ENCODE measurements around the gene SRSF2. TPM values are rescaled to one million over a fixed set of nuclear protein-coding genes. Genes with fewer than 3 reads are reported as not detected.
A peak's percentile ranks its signal among the peaks of the same experiment; 100 is the strongest.

SRSF2 gene
- total and polyA plus RNA-seq, 9 of the 15 experiments (the other 6 are each of a cell fraction or from before 2014, with no cell fraction given): 161 to 583 (median 393) TPM

- no peak for TF ChIP-seq ZNF655 (CRISPR knock-in tag; IDR thresholded peaks at IDR 0.05)
- TF ChIP-seq CXXC5 (CRISPR knock-in tag; IDR thresholded peaks at IDR 0.05): no peak
- no peak; a peak in 1 of 4 replicates for TF ChIP-seq ETV6 (IDR thresholded peaks at IDR 0.05; ENCODE audit: borderline replicate concordance in 1 of 2, low read depth in 2 of 2, low read length in 1 of 2)
- 0 out of 2 replicates have a peak, but pooled peaks have one; percentile 28 for TF ChIP-seq ETV6 (CRISPR knock-in tag; IDR thresholded peaks at IDR 0.05; ENCODE audit: borderline replicate concordance)
- TF ChIP-seq ZBTB2 (IDR thresholded peaks at IDR 0.05): no peak
- TF ChIP-seq ZNF830 (CRISPR knock-in tag; IDR thresholded peaks at IDR 0.05): no peak
- no peak for TF ChIP-seq ZNF507 (tag; conservative IDR thresholded peaks at IDR 0.05)
- TF ChIP-seq PREB (CRISPR knock-in tag; IDR thresholded peaks at IDR 0.05): 0 out of 2 replicates have a peak, but pooled peaks have one; percentile 54
- TF ChIP-seq ZNF740 (CRISPR knock-in tag; IDR thresholded peaks at IDR 0.05): no peak
- no peak for TF ChIP-seq ZNF740 (tag; IDR thresholded peaks at IDR 0.05)
- TF ChIP-seq CBFA2T2 (conservative IDR thresholded peaks at IDR 0.05): no peak
- no peak for TF ChIP-seq CHD4 (IDR thresholded peaks at IDR 0.05; ENCODE audit: insufficient read depth, insufficient replicate concordance, low read depth, low read length, poor library complexity, severe bottlenecking)
- no peak for TF ChIP-seq MEF2A (IDR thresholded peaks at IDR 0.05; ENCODE audit: control insufficient read depth, low read depth, low read length)
- no peak for TF ChIP-seq ZNF695 (CRISPR knock-in tag; IDR thresholded peaks at IDR 0.05)
- peak in 1 of 2 experiments; percentile 45; a peak in 1 of 4 replicates for TF ChIP-seq BCLAF1 (IDR thresholded peaks at IDR 0.05; ENCODE audit: borderline replicate concordance in 1 of 2, control insufficient read depth in 1 of 2, low read depth in 2 of 2, low read length in 1 of 2)
- TF ChIP-seq ZNF717 (CRISPR knock-in tag; IDR thresholded peaks at IDR 0.05): no peak
- no peak for TF ChIP-seq NCOA4 (IDR thresholded peaks at IDR 0.05; ENCODE audit: partially characterized antibody)
- TF ChIP-seq NFIX (CRISPR knock-in tag; IDR thresholded peaks at IDR 0.05; ENCODE audit: low read depth): no peak
- TF ChIP-seq FOXJ3 (CRISPR knock-in tag; IDR thresholded peaks at IDR 0.05): no peak
Observed at GRCh38 chr17:76732734-76733617, 4.2 kb downstream of the SRSF2 start (continued).

Measured in K562 (cell line).